ENCODE data around the gene TSPAN17.

TSPAN17 gene

GRCh38 chr5:176651472-176651980 is 4.2 kb downstream of the TSPAN17 start:
- no peak overlapping the region for H3K4me3 ChIP-seq (ENCODE audit: low read depth, low read length)
- peaks cover 14% of the 10 kb centered on the region for H3K79me2 ChIP-seq (ENCODE audit: control insufficient read depth, insufficient read depth, low read length, unreplicated experiment)
- no peaks in the 10 kb centered on the region for H3K36me3 ChIP-seq (ENCODE audit: insufficient read depth, low read length)
- H3K27ac ChIP-seq (ENCODE audit: low read depth, low read length) = no peak overlapping the region
- no peaks in the 10 kb centered on the region for H3K27me3 ChIP-seq (ENCODE audit: insufficient read depth, low read length)
- no peak overlapping the region for H2AFZ ChIP-seq (ENCODE audit: low read length, unreplicated experiment)
- H3K4me1 ChIP-seq (ENCODE audit: control insufficient read depth, insufficient read depth, low read length, unreplicated experiment) = peaks cover 22% of the 10 kb centered on the region

- Histone ChIP-seq H3K79me2 (ENCODE audit: control insufficient read depth, insufficient read depth, low read length, unreplicated experiment) (peaks cover 14% of the 10 kb centered on the region), H3K36me3 (ENCODE audit: insufficient read depth, low read length) (no peaks in the 10 kb centered on the region), H3K27me3 (ENCODE audit: insufficient read depth, low read length) (no peaks in the 10 kb centered on the region), H2AFZ (ENCODE audit: low read length, unreplicated experiment) (no peak overlapping the region), H3K27ac (ENCODE audit: low read depth, low read length) (no peak overlapping the region), H3K4me1 (ENCODE audit: control insufficient read depth, insufficient read depth, low read length, unreplicated experiment) (peaks cover 19% of the 10 kb centered on the region), H3K4me3 (ENCODE audit: low read depth, low read length) (no peak overlapping the region)
Observed at GRCh38 chr5:176652136-176652535, 4.9 kb downstream of the TSPAN17 start.

GRCh38 chr5:176653401-176654385 is 6.4 kb downstream of the TSPAN17 start:
- H3K4me3 ChIP-seq (ENCODE audit: low read depth, low read length) = no peak overlapping the region
- H2AFZ ChIP-seq (ENCODE audit: low read length, unreplicated experiment) = no peak overlapping the region
- no peaks in the 10 kb centered on the region for H3K27me3 ChIP-seq (ENCODE audit: insufficient read depth, low read length)
- peaks cover 19% of the 10 kb centered on the region for H3K4me1 ChIP-seq (ENCODE audit: control insufficient read depth, insufficient read depth, low read length, unreplicated experiment)
- H3K36me3 ChIP-seq (ENCODE audit: insufficient read depth, low read length) = no peaks in the 10 kb centered on the region
- no peak overlapping the region for H3K27ac ChIP-seq (ENCODE audit: low read depth, low read length)
- H3K79me2 ChIP-seq (ENCODE audit: control insufficient read depth, insufficient read depth, low read length, unreplicated experiment) = peaks cover 3% of the 10 kb centered on the region

- Histone ChIP-seq H3K27me3 (ENCODE audit: insufficient read depth, low read length) (no peaks in the 10 kb centered on the region), H2AFZ (ENCODE audit: low read length, unreplicated experiment) (no peak overlapping the region), H3K79me2 (ENCODE audit: control insufficient read depth, insufficient read depth, low read length, unreplicated experiment) (no peaks in the 10 kb centered on the region), H3K36me3 (ENCODE audit: insufficient read depth, low read length) (no peaks in the 10 kb centered on the region), H3K4me1 (ENCODE audit: control insufficient read depth, insufficient read depth, low read length, unreplicated experiment) (peaks cover 23% of the 10 kb centered on the region), H3K4me3 (ENCODE audit: low read depth, low read length) (no peak overlapping the region), H3K27ac (ENCODE audit: low read depth, low read length) (no peak overlapping the region)
Observed at GRCh38 chr5:176654856-176655255, 7.6 kb downstream of the TSPAN17 start.

- Histone ChIP-seq H3K4me3 (ENCODE audit: low read depth, low read length) (no peak overlapping the region), H3K36me3 (ENCODE audit: insufficient read depth, low read length) (no peaks in the 10 kb centered on the region), H3K27me3 (ENCODE audit: insufficient read depth, low read length) (no peaks in the 10 kb centered on the region), H3K4me1 (ENCODE audit: control insufficient read depth, insufficient read depth, low read length, unreplicated experiment) (peaks cover 23% of the 10 kb centered on the region), H2AFZ (ENCODE audit: low read length, unreplicated experiment) (no peak overlapping the region), H3K79me2 (ENCODE audit: control insufficient read depth, insufficient read depth, low read length, unreplicated experiment) (no peaks in the 10 kb centered on the region), H3K27ac (ENCODE audit: low read depth, low read length) (no peak overlapping the region)
Observed at GRCh38 chr5:176656467-176656990, 9.2 kb downstream of the TSPAN17 start.

GRCh38 chr5:176658007-176658599 is 10.8 kb downstream of the TSPAN17 start:
- Histone ChIP-seq H3K4me1 (ENCODE audit: control insufficient read depth, insufficient read depth, low read length, unreplicated experiment) (peaks cover 21% of the 10 kb centered on the region), H3K36me3 (ENCODE audit: insufficient read depth, low read length) (no peaks in the 10 kb centered on the region), H3K4me3 (ENCODE audit: low read depth, low read length) (peak overlapping the region; percentile 61), H3K27me3 (ENCODE audit: insufficient read depth, low read length) (0 out of 2 replicates have a peak, but pooled peaks cover 4% of the 10 kb centered on the region), H3K79me2 (ENCODE audit: control insufficient read depth, insufficient read depth, low read length, unreplicated experiment) (no peaks in the 10 kb centered on the region), H2AFZ (ENCODE audit: low read length, unreplicated experiment) (no peak overlapping the region), H3K27ac (ENCODE audit: low read depth, low read length) (no peak overlapping the region)

GRCh38 chr5:176658817-176659511 is 11.7 kb downstream of the TSPAN17 start:
- H3K4me1 ChIP-seq (ENCODE audit: control insufficient read depth, insufficient read depth, low read length, unreplicated experiment) = peaks cover 13% of the 10 kb centered on the region
- no peaks in the 10 kb centered on the region for H3K36me3 ChIP-seq (ENCODE audit: insufficient read depth, low read length)
- H3K27ac ChIP-seq (ENCODE audit: low read depth, low read length) = no peak overlapping the region
- H3K27me3 ChIP-seq (ENCODE audit: insufficient read depth, low read length) = peaks cover 10% of the 10 kb centered on the region
- H3K4me3 ChIP-seq (ENCODE audit: low read depth, low read length) = peak overlapping the region; percentile 61
- no peak overlapping the region for H2AFZ ChIP-seq (ENCODE audit: low read length, unreplicated experiment)
- no peaks in the 10 kb centered on the region for H3K79me2 ChIP-seq (ENCODE audit: control insufficient read depth, insufficient read depth, low read length, unreplicated experiment)

GRCh38 chr5:176659512-176659839 is 12.2 kb downstream of the TSPAN17 start:
- H3K4me3 ChIP-seq (ENCODE audit: low read depth, low read length) = no peak overlapping the region
- peaks cover 15% of the 10 kb centered on the region for H3K27me3 ChIP-seq (ENCODE audit: insufficient read depth, low read length)
- peaks cover 13% of the 10 kb centered on the region for H3K4me1 ChIP-seq (ENCODE audit: control insufficient read depth, insufficient read depth, low read length, unreplicated experiment)
- H2AFZ ChIP-seq (ENCODE audit: low read length, unreplicated experiment) = no peak overlapping the region
- H3K79me2 ChIP-seq (ENCODE audit: control insufficient read depth, insufficient read depth, low read length, unreplicated experiment) = no peaks in the 10 kb centered on the region
- no peak overlapping the region for H3K27ac ChIP-seq (ENCODE audit: low read depth, low read length)
- no peaks in the 10 kb centered on the region for H3K36me3 ChIP-seq (ENCODE audit: insufficient read depth, low read length)

- H3K4me3 ChIP-seq (ENCODE audit: low read depth, low read length) = no peak overlapping the region
- H3K79me2 ChIP-seq (ENCODE audit: control insufficient read depth, insufficient read depth, low read length, unreplicated experiment) = no peaks in the 10 kb centered on the region
- H2AFZ ChIP-seq (ENCODE audit: low read length, unreplicated experiment) = no peak overlapping the region
- H3K4me1 ChIP-seq (ENCODE audit: control insufficient read depth, insufficient read depth, low read length, unreplicated experiment) = peaks cover 13% of the 10 kb centered on the region
- peaks cover 18% of the 10 kb centered on the region for H3K27me3 ChIP-seq (ENCODE audit: insufficient read depth, low read length)
- H3K27ac ChIP-seq (ENCODE audit: low read depth, low read length) = no peak overlapping the region
- H3K36me3 ChIP-seq (ENCODE audit: insufficient read depth, low read length) = no peaks in the 10 kb centered on the region
Observed at GRCh38 chr5:176659860-176660461, 12.7 kb downstream of the TSPAN17 start.

- Histone ChIP-seq H3K27me3 (ENCODE audit: insufficient read depth, low read length) (peaks cover 23% of the 10 kb centered on the region), H3K36me3 (ENCODE audit: insufficient read depth, low read length) (no peaks in the 10 kb centered on the region), H3K4me1 (ENCODE audit: control insufficient read depth, insufficient read depth, low read length, unreplicated experiment) (peaks cover 13% of the 10 kb centered on the region), H3K27ac (ENCODE audit: low read depth, low read length) (no peak overlapping the region), H3K79me2 (ENCODE audit: control insufficient read depth, insufficient read depth, low read length, unreplicated experiment) (no peaks in the 10 kb centered on the region), H3K4me3 (ENCODE audit: low read depth, low read length) (no peak overlapping the region), H2AFZ (ENCODE audit: low read length, unreplicated experiment) (no peak overlapping the region)
Observed at GRCh38 chr5:176660530-176660859, 13.2 kb downstream of the TSPAN17 start.
